Liver (tissue), 9 donors: ENCODE results near the gene PEAK3. TPM values are rescaled to one million over a fixed set of nuclear protein-coding genes. Genes with fewer than 3 reads are reported as not detected.

ENCODE experiments used
- DNase-seq: peaks from one replicate; pipeline ENCODE4 v3.0.0-alpha.2; 2017; ENCODE audit warnings: low spot score
- H3K27ac ChIP-seq, 2 donors: one replicate each; pipeline ENCODE4 v1.7.0; 2013; ENCODE audit warnings: inconsistent platforms in 2 of 2, low read length in 2 of 2, control low read depth in 1 of 2, low read depth in 1 of 2, mild to moderate bottlenecking in 1 of 2
- H3K27me3 ChIP-seq, 4 donors: one replicate each; pipeline versions ENCODE4 v1.6.1 to v1.7.0; 2013; ENCODE audit warnings: low read length in 3 of 4, inconsistent platforms in 1 of 4, mild to moderate bottlenecking in 1 of 4, moderate library complexity in 1 of 4; ENCODE audit not compliant: control insufficient read depth in 4 of 4, insufficient read depth in 4 of 4
- H3K36me3 ChIP-seq, 4 donors: one replicate each; pipeline versions ENCODE4 v1.6.1 to v1.7.0; 2013; ENCODE audit warnings: low read length in 3 of 4, mild to moderate bottlenecking in 3 of 4, low read depth in 1 of 4, moderate library complexity in 1 of 4; ENCODE audit not compliant: control insufficient read depth in 4 of 4, insufficient read depth in 3 of 4
- H3K4me1 ChIP-seq, 4 donors: one replicate each; pipeline versions ENCODE4 v1.6.1 to v1.7.0; 2013; ENCODE audit warnings: low read length in 3 of 4, mild to moderate bottlenecking in 3 of 4, moderate library complexity in 1 of 4; ENCODE audit not compliant: control insufficient read depth in 4 of 4, insufficient read depth in 4 of 4
- H3K4me3 ChIP-seq, 3 donors: one replicate each; pipeline versions ENCODE4 v1.6.1 to v1.7.0; 2013; ENCODE audit warnings: low read length in 3 of 3, control low read depth in 1 of 3, low read depth in 1 of 3, mild to moderate bottlenecking in 1 of 3
- H3K9ac ChIP-seq, 2 donors: one replicate each; pipeline ENCODE4 v1.7.0; 2013; ENCODE audit warnings: low read length in 2 of 2, mild to moderate bottlenecking in 2 of 2, moderate library complexity in 2 of 2, control low read depth in 1 of 2, low read depth in 1 of 2
- H3K9me3 ChIP-seq, 4 donors: one replicate each; pipeline versions ENCODE4 v1.6.1 to v1.7.0; 2013; ENCODE audit warnings: low read length in 3 of 4; ENCODE audit not compliant: control insufficient read depth in 4 of 4
- ATF3 ChIP-seq: IDR thresholded peaks from 2 replicates; pipeline ENCODE4 v1.6.1; 2016; ENCODE audit warnings: antibody characterized with exemption
- EGR1 ChIP-seq, 2 donors: IDR thresholded peaks; 2 replicates each; pipeline ENCODE4 v1.6.1; 2016 to 2018; ENCODE audit warnings: antibody characterized with exemption in 2 of 2, low read depth in 2 of 2
- FOXA1 ChIP-seq: IDR thresholded peaks from 2 replicates; pipeline ENCODE4 v1.6.1; 2016; ENCODE audit warnings: antibody characterized with exemption
- FOXA2 ChIP-seq: IDR thresholded peaks from 2 replicates; pipeline ENCODE4 v1.6.1; 2016; ENCODE audit warnings: antibody characterized with exemption
- GABPA ChIP-seq, 2 donors: IDR thresholded peaks in 1 of 2; conservative IDR thresholded peaks in 1 of 2; 2 replicates each; pipeline ENCODE4 v1.6.1; 2016; ENCODE audit warnings: antibody characterized with exemption in 2 of 2, mild to moderate bottlenecking in 1 of 2, moderate library complexity in 1 of 2
- HNF4A ChIP-seq, 2 donors: conservative IDR thresholded peaks; 2 replicates each; pipeline ENCODE4 v1.6.1; 2016; ENCODE audit warnings: antibody characterized with exemption in 2 of 2, mild to moderate bottlenecking in 2 of 2
- HNF4G ChIP-seq: IDR thresholded peaks from 2 replicates; pipeline ENCODE4 v1.6.1; 2016; ENCODE audit warnings: antibody characterized with exemption
- JUND ChIP-seq, 2 donors: IDR thresholded peaks; 2 replicates each; pipeline ENCODE4 v1.6.1; 2016; ENCODE audit warnings: antibody characterized with exemption in 2 of 2
- NR2F2 ChIP-seq: IDR thresholded peaks from 2 replicates; pipeline ENCODE4 v1.6.1; 2016; ENCODE audit warnings: antibody characterized with exemption
- RAD21 ChIP-seq, 2 donors: IDR thresholded peaks; 2 replicates each; pipeline ENCODE4 v1.6.1; 2016; ENCODE audit warnings: antibody characterized with exemption in 2 of 2, mild to moderate bottlenecking in 2 of 2
- REST ChIP-seq: IDR thresholded peaks from 2 replicates; pipeline ENCODE4 v1.6.1; 2016; ENCODE audit warnings: antibody characterized with exemption, mild to moderate bottlenecking
- RXRA ChIP-seq, 2 donors: IDR thresholded peaks; 2 replicates each; pipeline ENCODE4 v1.6.1; 2017 to 2018; ENCODE audit warnings: antibody characterized with exemption in 2 of 2, mild to moderate bottlenecking in 1 of 2
- SP1 ChIP-seq: IDR thresholded peaks from 2 replicates; pipeline ENCODE4 v1.6.1; 2018; ENCODE audit warnings: antibody characterized with exemption, mild to moderate bottlenecking
- TAF1 ChIP-seq: conservative IDR thresholded peaks from 2 replicates; pipeline ENCODE4 v1.6.1; 2016; ENCODE audit warnings: antibody characterized with exemption, mild to moderate bottlenecking
- YY1 ChIP-seq: IDR thresholded peaks from 2 replicates; pipeline ENCODE4 v1.6.1; 2016; ENCODE audit warnings: antibody characterized with exemption, mild to moderate bottlenecking
- ZBTB33 ChIP-seq: IDR thresholded peaks from 2 replicates; pipeline ENCODE4 v1.6.1; 2016; ENCODE audit warnings: antibody characterized with exemption
- WGBS: extraction: QIAGEN DNeasy Blood & Tissue Kit; methylation state at CpG from one replicate; pipeline ENCODE4 v1.1.7; 2013; 5-methylcytosine and 5-hydroxymethylcytosine counted together
- polyA plus RNA-seq, 2 donors: library from polyadenylated mRNA; stranded (reverse) in 1 of 2; unstranded in 1 of 2; fragments of 200-250 nt in 1 of 2; fragments of >200 nt in 1 of 2; fragmentation: Nextera tagmentation in 1 of 2; extraction: Ambion mirVana in 1 of 2; gene quantifications; one replicate each; pipeline versions ENCODE4 v1.2.1 to v1.2.3, GENCODE V29; 2013 to 2015
- total RNA-seq, 2 donors: library from RNA; depleted of rRNA; stranded (reverse); fragments of >200 nt; gene quantifications; one replicate each; pipeline ENCODE4 v1.2.3, GENCODE V29; 2014
- TF ChIP-seq, protein P1 (sequence below): IDR thresholded peaks from 2 replicates; pipeline ENCODE4 v1.6.1; 2016; ENCODE audit warnings: antibody characterized with exemption
- TF ChIP-seq, protein P2 (sequence below): fragments of 150-350 bp; IDR thresholded peaks from 2 replicates; pipeline ENCODE4 v1.5.1; 2017; ENCODE audit warnings: improper control_type of control experiment, low read depth, low read length; ENCODE audit not compliant: missing input control
- donor health status: healthy.
- donor health status: healthy.
- donor health status: healthy.
- donor health status: healthy.
- donor health status: healthy.

Gene PEAK3
- total and polyA plus RNA-seq, 4 donors: 0.09 to 0.67 (median 0.31) TPM

- peaks cover 0 to 5% (median 0%) of the 10 kb centered on the region in 4 donors for H3K4me1 ChIP-seq
- TF ChIP-seq ATF3: no peak
- TF ChIP-seq, protein P1, sequence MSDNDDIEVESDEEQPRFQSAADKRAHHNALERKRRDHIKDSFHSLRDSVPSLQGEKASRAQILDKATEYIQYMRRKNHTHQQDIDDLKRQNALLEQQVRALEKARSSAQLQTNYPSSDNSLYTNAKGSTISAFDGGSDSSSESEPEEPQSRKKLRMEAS: no peak
- TF ChIP-seq YY1: no peak
- TF ChIP-seq RXRA (IDR thresholded peaks at IDR 0.05): no peak
- TF ChIP-seq HNF4G: no peak
- no peak for TF ChIP-seq EGR1 (IDR thresholded peaks at IDR 0.05; ENCODE audit: low read depth in 2 of 2)
- no peak for TF ChIP-seq GABPA (IDR thresholded peaks at IDR 0.05 in 1 of 2, conservative IDR thresholded peaks at IDR 0.05 in 1 of 2)
- TF ChIP-seq SP1: no peak
- no peak overlapping the region for H3K27ac ChIP-seq
- H3K9me3 ChIP-seq: no peaks in the 10 kb centered on the region
- no peak overlapping the region for H3K9ac ChIP-seq
- no peak overlapping the region for H3K4me3 ChIP-seq
- H3K27me3 ChIP-seq: peaks cover 0 to 3% (median 3%) of the 10 kb centered on the region in 4 donors
- H3K36me3 ChIP-seq: no peaks in the 10 kb centered on the region
- 18% methylated on average over 62 of the region's 62 CpGs for WGBS
- DNase-seq: no peak
Observed at GRCh38 chr19:2302319-2303210, 20.6 kb upstream of the PEAK3 start.

- Histone ChIP-seq H3K4me1 (peaks cover 0 to 5% (median 0%) of the 10 kb centered on the region in 4 donors), H3K27ac (no peak overlapping the region), H3K9ac (no peak overlapping the region), H3K36me3 (no peaks in the 10 kb centered on the region), H3K9me3 (no peaks in the 10 kb centered on the region), H3K27me3 (peaks cover 0 to 3% (median 1%) of the 10 kb centered on the region in 4 donors), H3K4me3 (no peak overlapping the region)
- DNase-seq: no peak
- 78% methylated on average over 17 of the region's 17 CpGs for WGBS
- TF ChIP-seq FOXA1: no peak
- TF ChIP-seq, protein P1: no peak
- no peak for TF ChIP-seq RAD21 (IDR thresholded peaks at IDR 0.05)
- TF ChIP-seq HNF4A (conservative IDR thresholded peaks at IDR 0.05): no peak
- no peak for TF ChIP-seq HNF4G
- TF ChIP-seq YY1: no peak
- no peak for TF ChIP-seq JUND (IDR thresholded peaks at IDR 0.05)
- TF ChIP-seq TAF1: no peak
- no peak for TF ChIP-seq ZBTB33
- no peak for TF ChIP-seq FOXA2
- no peak for TF ChIP-seq REST
- TF ChIP-seq, protein P2, sequence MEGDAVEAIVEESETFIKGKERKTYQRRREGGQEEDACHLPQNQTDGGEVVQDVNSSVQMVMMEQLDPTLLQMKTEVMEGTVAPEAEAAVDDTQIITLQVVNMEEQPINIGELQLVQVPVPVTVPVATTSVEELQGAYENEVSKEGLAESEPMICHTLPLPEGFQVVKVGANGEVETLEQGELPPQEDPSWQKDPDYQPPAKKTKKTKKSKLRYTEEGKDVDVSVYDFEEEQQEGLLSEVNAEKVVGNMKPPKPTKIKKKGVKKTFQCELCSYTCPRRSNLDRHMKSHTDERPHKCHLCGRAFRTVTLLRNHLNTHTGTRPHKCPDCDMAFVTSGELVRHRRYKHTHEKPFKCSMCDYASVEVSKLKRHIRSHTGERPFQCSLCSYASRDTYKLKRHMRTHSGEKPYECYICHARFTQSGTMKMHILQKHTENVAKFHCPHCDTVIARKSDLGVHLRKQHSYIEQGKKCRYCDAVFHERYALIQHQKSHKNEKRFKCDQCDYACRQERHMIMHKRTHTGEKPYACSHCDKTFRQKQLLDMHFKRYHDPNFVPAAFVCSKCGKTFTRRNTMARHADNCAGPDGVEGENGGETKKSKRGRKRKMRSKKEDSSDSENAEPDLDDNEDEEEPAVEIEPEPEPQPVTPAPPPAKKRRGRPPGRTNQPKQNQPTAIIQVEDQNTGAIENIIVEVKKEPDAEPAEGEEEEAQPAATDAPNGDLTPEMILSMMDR: no peak
- TF ChIP-seq NR2F2: no peak
- TF ChIP-seq GABPA (IDR thresholded peaks at IDR 0.05 in 1 of 2, conservative IDR thresholded peaks at IDR 0.05 in 1 of 2): no peak
- TF ChIP-seq ATF3: no peak
- TF ChIP-seq SP1: no peak
Observed at GRCh38 chr19:2300533-2300932, 18.6 kb upstream of the PEAK3 start.
